Hematopoietic multipotent progenitor cell treated with erythropoietin and hydrocortisone succinate and interleukin-3 and kit ligand, for 15 days (in vitro differentiated cells): Measurements from ENCODE around the gene MYO9B.

Source experiments
- DNase-seq: peaks from one replicate; pipeline ENCODE4 v3.0.0-alpha.2; 2015; ENCODE audit warnings: low spot score

The MYO9B gene

DNA sequence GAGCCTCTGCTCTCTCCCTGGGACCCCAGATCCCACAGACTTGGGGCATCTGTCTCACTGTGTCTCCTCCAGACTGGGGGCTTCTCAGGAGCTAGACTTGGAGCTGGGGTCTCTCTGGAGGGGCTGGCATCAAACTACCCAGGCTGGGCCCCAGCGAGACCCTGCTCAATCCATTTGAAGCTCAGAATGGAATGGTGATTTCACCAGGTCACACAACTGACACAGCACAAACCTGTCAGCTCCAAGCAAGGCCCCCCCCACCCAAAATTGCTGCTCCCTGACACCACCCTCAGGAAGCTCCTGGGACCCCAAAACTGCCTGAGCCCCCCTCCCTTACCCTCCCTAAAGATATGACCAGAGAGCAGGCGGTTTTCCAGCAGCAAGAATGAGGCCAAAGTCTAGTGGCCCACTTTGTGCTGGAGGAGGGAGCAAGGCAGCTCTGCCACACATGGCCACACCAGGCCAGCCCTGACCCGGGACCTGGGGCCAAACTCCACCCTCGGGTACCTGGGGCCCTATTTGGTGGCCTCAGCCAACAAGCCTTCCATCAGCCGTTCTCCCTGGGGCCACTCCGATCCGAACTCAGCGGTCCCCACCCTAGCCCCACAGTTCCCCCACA, 167.7 kb downstream of the MYO9B start:
- no peak for DNase-seq

DNA sequence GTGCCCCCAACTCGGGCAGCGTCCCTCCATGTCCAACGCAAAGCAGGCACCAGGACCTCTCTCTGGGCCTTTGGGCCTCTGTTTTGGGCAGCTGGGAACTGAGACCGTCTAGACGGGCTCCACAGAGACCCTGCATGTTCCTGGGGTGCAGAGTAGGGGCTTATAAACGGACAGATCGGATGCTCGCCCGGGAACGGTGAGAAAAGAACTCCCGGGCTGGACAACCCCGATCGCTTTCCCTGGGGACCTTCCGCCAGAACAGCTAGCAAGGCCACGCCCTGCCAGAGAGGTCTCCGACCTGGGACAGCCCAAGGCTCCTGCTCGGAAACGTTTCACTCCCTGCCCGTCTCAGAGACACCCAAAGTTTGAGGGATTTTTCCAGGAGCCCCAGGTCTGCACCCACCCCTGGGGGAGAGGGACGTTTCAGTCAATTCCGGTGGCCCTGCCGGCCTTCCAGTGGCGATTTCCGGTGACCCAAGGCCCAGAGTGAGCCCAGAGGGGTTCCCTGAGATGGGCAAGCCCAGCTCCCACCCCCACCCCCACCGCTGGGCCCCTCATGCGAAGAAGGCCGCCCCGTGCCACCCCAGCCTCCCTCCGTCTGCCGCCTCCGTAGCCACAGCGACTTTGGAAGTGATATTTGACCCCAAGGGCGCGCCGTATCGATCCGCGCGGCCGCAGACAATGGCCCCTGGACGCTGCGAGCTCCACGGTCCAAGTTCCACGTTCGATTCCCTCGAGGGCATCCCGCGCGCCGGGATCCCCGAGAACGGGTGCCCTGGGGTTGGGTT, 168.4 kb downstream of the MYO9B start:
- no peak for DNase-seq

DNA sequence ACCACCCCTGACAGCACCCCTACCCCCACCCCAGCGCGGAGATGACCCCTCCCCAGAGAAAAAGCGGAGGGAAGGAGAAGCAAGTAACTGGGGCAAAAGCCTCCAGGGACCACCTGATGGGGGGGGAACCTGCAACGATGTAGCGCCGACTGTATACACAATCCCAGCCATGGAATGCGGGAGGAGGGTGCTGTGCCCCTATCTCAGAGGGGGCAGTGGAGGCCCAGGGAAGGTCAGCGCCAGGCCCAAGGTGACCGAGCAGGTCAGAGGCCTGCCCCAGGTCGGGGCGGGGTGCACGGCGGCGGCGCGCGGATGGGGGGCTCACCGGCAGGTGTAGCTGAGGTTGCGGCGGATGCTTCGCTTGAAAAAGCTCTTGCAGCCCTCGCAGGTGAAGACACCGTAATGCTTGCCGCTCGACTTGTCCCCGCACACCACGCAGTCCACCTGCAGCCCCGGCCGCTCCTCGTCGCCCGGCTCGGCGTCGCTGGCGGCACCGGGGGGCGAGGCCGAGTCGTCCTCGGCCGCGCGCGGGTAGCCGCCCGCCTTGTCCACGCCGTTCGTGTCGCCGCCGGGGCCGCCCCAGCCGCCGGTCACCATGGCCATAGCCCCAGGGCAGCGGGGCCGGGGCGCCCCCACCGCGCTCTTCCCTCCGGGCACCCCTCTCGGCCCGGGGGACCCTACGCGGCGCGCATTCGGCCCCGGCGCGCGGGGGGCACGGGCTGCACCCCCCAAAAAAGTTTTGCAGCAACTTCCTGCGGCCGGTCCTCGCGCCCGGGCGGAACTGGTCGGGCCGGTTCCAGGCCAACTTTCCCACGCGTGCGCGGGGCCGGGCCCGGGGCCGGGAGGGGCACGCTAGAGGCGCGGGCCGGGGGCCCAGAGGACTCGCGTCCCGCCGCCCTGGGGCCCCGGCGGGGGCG, 169.3 kb downstream of the MYO9B start:
- no peak for DNase-seq

DNA sequence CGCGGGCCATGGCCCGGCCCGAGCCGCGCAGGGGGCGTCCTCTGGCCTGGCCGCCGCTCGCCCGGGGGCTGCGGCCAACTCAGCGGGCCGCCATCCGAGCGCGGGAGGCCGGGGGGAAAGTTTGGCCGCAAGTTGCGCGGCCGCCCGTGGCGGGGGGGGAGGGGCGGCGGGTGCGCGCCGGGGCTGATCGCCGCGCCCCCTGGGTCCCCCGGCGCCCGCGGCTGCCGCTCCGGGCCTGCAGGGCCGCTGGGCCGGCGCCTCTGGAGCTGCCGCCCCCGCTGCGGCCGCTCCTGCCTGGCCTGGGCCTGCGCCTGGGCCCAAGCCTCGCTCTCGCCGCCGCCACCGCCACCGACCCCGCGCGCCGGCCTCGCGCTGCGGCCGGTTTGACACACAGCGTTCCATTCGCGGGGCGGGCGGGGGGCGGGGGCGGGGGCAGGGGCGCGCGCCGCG, 170.0 kb downstream of the MYO9B start, which contains the start of gene NR2F6:
Gene NR2F6 (minus strand): TSS at position 385 of the 450 bp plus-strand sequence. CDS start 699 bp downstream, outside the sequence.
- DNase-seq: no peak

DNA sequence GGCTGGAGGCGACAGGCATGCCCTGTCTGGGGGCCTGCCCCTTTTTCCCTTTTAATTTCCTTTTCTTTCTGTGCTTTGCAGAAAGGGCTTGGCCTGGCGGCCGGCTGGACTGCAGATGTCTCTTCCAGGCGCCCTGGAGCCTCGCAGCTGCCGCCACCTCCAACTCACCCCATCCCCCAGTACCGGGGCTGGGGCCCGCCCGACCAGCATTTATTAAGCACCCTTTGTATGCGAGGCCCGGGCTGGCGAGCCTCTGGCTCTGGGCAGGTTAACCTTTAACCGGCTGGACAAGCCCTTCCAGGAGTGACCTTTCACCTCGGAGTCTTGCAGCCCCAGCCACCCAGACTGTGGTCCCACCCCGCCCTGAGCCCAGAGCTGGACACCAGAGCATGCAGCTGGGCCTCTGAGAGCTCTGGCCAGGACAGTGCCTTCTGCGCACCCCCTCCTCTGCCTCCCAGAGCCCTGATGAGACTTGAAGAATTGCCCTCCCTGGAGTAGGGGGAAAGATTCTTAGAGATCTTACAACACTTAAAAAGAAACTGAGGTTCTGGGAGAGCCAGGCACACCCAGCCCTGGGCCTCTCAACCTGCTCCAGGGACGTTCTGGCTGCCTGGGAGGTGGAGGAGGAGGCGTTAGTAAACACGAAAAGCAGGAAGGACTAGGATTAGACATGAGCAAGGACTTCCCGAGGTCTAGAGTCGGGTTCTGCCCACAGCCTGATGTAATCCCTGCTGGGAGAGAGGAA, 171.3 kb downstream of the MYO9B start:
- DNase-seq: no peak

DNA sequence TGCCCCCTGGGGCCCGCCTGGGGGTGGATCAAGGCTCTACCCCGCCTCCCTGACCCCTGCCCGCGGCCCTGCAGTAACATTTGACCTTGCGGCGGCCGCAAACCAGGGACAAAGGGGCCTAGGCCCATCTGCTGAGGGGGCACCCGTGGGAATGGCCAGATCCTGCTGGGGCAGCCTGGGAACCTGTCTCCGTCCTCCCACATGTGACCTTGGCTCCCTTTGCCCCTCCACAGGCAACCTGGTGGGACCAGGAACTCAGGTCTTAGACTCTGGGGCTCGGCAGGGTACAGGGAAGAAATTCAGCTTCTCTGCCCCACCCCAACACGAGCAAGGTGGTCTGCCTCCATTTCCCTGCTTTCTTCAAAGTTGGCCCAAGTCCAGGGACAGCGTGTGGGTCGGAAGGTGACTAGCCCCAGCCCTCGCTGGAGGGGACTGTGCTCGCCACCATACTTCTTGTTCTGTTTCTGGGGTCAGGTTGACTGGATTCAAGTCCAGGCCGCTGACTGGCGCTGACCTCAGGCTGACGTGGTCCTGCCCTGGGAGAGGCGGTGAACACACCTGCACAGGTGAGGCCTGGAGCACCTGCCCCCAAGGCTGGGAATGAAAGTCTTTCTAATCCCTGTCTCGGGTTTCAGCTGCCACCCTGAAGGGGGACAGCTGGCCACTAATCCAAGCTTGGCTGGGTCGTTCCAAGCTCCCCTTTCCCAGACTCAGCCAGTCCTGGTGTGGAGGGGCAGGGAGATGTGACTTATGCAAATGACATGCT, 172.6 kb downstream of the MYO9B start:
- DNase-seq: no peak

DNA sequence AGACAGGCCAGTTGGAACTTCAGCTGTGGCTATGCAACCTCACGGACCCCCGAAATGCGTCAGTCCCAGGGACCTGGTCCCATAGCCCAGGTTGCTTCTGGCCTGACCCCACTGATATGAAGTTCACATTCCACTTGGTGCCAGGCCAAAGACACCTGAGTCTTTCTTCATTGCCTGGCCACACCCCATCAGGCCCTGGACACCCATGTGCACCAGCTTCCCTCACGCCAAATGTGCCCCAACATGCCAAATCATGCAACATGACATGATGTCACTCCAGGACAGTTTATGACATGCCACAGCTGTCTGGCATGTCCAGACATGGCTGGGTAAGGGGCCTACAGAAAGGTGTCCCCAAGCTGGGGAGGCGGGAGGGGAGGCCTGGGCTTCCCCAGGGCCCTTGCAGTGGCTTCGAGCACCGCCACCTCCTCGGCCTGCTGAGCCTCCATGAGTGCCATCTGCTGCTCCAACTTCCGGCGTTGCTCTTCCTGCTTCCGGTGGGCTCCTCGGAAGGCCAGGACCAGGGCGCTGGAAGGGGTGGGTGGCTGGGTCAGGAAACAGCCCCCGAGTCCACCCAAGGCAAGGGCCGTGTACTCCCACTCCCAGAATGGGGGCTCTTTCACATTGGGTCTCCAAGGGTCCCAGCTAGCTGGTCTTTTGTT, 174.4 kb downstream of the MYO9B start:
- no peak for DNase-seq

DNA sequence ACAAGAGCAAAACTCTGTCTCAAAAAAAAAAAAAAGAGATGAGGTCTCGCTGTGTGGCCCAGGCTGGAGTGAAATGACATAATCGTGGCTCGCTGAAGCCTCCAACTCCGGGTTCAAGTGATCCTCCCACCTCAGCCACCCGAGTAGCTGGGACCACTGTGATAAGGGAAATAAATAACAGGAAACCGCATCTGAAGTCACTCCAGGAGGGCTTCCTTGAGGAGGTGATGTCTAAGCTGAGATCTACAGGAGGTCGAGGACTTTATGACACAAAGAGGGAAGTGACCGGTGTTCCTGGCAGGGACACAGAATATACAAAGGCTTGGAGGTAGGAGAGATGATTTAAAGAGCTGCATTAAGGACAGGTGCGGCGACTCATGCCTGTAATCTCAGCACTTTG, 179.1 kb downstream of the MYO9B start:
- no peak for DNase-seq

DNA sequence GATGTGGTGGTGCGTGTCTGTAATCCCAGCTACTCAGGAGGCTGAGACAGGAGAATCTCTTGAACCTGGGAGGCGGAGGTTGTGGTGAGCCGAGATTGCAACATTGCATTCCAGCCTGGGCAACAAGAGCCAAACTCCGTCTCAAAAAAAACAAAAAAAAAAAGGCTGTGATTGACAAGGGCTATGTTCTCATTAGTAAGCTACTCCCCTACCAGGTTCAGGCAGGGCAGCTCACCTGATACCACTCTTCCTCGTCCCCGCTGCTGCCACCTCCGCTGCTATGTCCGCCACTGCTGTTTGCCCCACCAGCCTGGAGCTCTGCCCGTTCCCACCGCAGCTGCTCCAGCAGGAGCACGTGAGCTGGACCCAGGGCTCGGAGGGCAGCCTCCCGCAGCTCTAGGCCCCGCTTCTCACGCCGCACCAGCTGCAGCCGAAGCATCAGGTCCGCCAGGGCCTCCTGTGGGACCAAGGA, 179.6 kb downstream of the MYO9B start:
- DNase-seq: no peak

DNA sequence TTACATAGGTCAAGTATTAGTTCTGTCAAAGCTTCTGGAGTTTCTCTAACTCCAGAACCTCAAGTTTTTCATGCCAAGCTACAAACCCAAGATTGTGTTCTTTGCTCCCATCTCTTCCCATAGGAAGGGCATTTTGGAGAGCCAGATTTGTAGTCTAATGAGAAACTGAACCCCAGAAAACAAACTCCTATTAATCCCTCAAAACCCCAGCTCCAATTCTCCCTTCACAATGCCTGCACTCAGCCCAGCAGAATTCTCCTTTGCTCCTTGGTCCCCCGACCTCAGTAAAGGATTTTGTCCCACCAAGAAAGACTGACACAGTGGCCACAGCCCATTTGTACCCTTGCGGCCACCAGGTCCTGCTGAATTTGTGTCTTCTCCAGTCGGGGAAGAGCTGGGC, 180.6 kb downstream of the MYO9B start:
- DNase-seq: no peak

DNA sequence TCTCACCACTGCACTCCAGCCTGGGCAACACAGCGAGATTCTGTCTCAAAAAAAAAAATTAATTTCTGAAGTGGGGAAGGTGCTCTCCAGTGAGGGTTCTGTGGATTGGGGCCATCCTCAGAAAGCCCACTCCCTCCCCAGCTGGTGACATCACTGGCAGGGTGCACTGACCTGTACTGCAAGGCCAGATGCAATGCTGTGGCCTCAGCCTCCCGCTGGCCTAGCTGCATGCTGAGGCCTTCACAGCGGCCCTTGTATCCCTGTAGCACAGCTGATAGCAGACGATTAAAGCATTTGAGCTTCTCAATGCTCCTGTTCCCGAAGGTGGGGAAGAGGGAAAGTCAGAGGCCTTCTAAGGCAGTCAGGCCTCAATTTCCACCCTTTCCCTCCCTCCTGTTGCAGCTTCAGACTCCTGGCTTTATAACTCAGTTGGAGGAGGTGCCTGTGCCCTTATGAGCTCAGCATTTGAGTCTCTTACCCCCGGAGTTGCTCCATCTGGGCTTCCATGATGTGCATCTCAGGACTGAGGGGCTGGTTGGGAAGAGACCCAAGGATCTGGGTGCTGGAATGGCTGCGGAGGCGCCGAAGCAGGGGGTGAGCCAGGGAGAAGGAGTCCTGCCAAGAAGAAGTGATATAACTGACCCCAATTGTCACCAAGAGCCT, 183.7 kb downstream of the MYO9B start:
- DNase-seq: no peak

DNA sequence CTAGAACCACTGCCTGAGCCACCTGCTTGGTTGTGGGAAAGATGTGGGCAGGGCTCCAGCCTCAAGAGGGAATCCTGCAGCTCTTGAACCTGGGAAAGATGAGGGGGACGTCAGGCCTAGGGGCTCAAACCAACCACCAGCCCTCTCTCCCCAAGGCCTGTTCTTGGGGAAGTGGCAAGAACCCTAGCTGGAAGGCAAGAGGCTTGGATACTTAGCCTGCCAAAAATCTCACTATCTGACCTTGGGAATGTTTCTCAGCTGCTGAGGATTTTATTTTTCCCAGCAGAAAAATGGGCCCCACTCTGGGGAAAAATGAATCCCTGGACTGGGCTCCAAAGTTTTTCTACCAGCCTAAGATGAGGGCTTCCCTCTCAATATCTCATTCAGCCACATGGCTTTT, 184.4 kb downstream of the MYO9B start:
- no peak for DNase-seq

DNA sequence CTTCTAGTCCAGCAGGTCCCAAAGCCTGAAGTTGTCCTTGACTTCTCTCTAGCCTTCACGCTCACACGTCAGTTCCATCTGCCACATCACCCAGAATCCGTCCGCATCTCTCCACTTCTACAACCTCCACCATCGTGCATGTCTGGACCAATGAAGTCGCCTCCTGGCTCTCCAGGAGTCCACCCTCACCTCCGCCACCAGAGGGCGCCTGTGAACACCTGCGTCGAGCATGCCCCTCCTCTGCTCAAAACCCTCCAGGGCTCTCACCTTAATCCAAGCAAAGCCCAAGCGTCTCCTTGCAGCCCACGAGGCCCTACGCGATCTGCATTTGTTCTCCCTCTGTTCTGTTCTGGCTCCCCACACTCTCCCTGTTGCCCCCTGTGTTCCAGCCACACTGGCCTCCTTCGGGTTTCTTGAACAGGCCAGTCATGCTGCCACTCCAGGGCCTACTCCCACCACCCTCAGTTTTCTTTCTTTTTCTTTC, 185.3 kb downstream of the MYO9B start:
- peak; percentile 93 for DNase-seq

DNA sequence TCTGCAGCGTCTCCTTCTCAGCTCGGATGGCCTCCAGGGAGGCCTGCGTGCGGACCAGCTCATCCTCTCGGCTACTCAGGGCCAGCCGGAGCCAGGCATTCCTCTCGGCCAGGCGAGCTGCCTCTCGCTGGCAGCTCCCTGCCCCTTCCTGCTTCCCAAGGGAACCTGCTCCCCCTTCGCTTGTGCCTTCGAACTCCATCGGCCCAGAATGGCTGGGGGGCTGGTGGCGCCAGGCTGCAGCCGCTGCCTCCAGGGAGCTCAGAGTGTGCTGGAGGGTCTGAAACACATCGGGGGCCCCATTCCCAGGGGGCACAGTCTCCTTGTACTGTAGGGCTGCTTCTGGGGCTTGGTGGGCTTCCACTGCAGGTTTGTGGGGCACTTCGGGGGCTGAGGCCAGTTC, 187.0 kb downstream of the MYO9B start:
- DNase-seq: no peak
